B cell (primary cell): Measurements from ENCODE around the gene BLID. TPM values are rescaled to one million over a fixed set of nuclear protein-coding genes. Genes with fewer than 3 reads are reported as not detected.

Experiments
- ATAC-seq: fragments of 200-7000 bp; cut with Tn5 transposase; one replicate; pipeline ENCODE4 v1.10.0; 2021; ENCODE audit warnings: low read depth, mild to moderate bottlenecking, moderate number of reproducible peaks, moderate library complexity
- CTCF ChIA-PET: fragments of 350-600 bp; sonication (Branson Sonifier 250); formaldehyde crosslinking; loops from one replicate; lab custom pipeline; 2021; ENCODE audit warnings: antibody characterized with exemption, inconsistent platforms; lab: Charles Lee
- POLR2A ChIA-PET: fragments of 350-600 bp; sonication (Branson Sonifier 250); formaldehyde crosslinking; loops from one replicate; lab custom pipeline; 2021; ENCODE audit warnings: antibody characterized with exemption; lab: Charles Lee
- DNase-seq: peaks from one replicate; pipeline ENCODE4 v3.0.0; 2013
- H2AFZ ChIP-seq: 2 replicates; pipeline ENCODE4 v1.6.1; 2012; ENCODE audit warnings: mild to moderate bottlenecking, low read depth, low read length; ENCODE audit not compliant: insufficient read depth, poor library complexity, severe bottlenecking
- H3K27ac ChIP-seq, 2 donors: 1 replicate in 1 of 2; 2 replicates in 1 of 2; pipeline ENCODE4 v1.5.1; 2012 to 2013; ENCODE audit warnings: low read length in 2 of 2, mild to moderate bottlenecking in 2 of 2, moderate library complexity in 1 of 2
- H3K27me3 ChIP-seq, 4 experiments: fragments of 200-600 bp in 1 of 4; sonication (generic) in 1 of 4; replicated peaks in 1 of 4; 1 replicate in 2 of 4; 2 replicates in 2 of 4; pipeline versions ENCODE4 v1.6.1 to v1.7.0; 2013 to 2016; ENCODE audit warnings: low read length in 3 of 4, mild to moderate bottlenecking in 2 of 4, mixed read lengths in 1 of 4, moderate library complexity in 1 of 4; ENCODE audit not compliant: insufficient read depth in 4 of 4, control insufficient read depth in 3 of 4; ENCODE audit errors: control extremely low read depth in 1 of 4
- H3K36me3 ChIP-seq, 2 experiments: replicated peaks in 1 of 2; 1 replicate in 1 of 2; 2 replicates in 1 of 2; pipeline versions ENCODE4 v1.6.1 to v1.7.1; 2013; ENCODE audit warnings: low read length in 1 of 2; ENCODE audit not compliant: insufficient read depth in 2 of 2, control insufficient read depth in 1 of 2; ENCODE audit errors: control extremely low read depth in 1 of 2, extremely low read depth in 1 of 2
- H3K4me1 ChIP-seq, 2 donors: fragments of 200-600 bp in 1 of 2; sonication (generic) in 1 of 2; 1 replicate in 1 of 2; 2 replicates in 1 of 2; pipeline versions ENCODE4 v1.5.1 to v1.6.1; 2013 to 2017; ENCODE audit warnings: low read length in 2 of 2; ENCODE audit not compliant: control insufficient read depth in 2 of 2, insufficient read depth in 2 of 2
- H3K4me2 ChIP-seq: replicated peaks from 2 replicates; pipeline ENCODE3; 2012; ENCODE audit warnings: mild to moderate bottlenecking, low read depth, low read length; ENCODE audit not compliant: poor library complexity, severe bottlenecking
- H3K4me3 ChIP-seq, 5 experiments: fragments of 200-600 bp in 1 of 5; sonication (generic) in 1 of 5; 1 replicate in 3 of 5; 2 replicates in 2 of 5; pipeline versions ENCODE4 v1.5.1 to v1.7.0; 2011 to 2016; ENCODE audit warnings: low read length in 4 of 5, mild to moderate bottlenecking in 4 of 5, low read depth in 2 of 5, control low read depth in 1 of 5, moderate library complexity in 1 of 5; ENCODE audit not compliant: insufficient read depth in 1 of 5; ENCODE audit errors: control extremely low read depth in 1 of 5, extremely low read depth in 1 of 5
- H3K79me2 ChIP-seq: fragments of 200-600 bp; sonication (generic); one replicate; pipeline ENCODE4 v1.6.0; 2016; ENCODE audit warnings: low read length; ENCODE audit not compliant: control insufficient read depth, insufficient read depth
- H3K9ac ChIP-seq: fragments of 200-600 bp; sonication (generic); 2 replicates; pipeline ENCODE4 v1.6.1; 2017; ENCODE audit warnings: mild to moderate bottlenecking, low read length, moderate library complexity
- H3K9me3 ChIP-seq, 3 donors: one replicate each; pipeline versions ENCODE4 v1.6.1 to v1.7.1; 2013; ENCODE audit warnings: low read length in 2 of 3; ENCODE audit not compliant: control insufficient read depth in 2 of 3, insufficient read depth in 1 of 3; ENCODE audit errors: control extremely low read depth in 1 of 3
- H4K20me1 ChIP-seq: 2 replicates; pipeline ENCODE4 v1.6.0; 2012; ENCODE audit warnings: mild to moderate bottlenecking, low read length; ENCODE audit not compliant: insufficient read depth, control insufficient read depth, poor library complexity, severe bottlenecking
- H3K27ac Mint-ChIP-seq: one replicate; pipeline ENCODE4 v1.8.0; 2021; ENCODE audit warnings: mixed read lengths
- H3K27me3 Mint-ChIP-seq: one replicate; pipeline ENCODE4 v1.8.0; 2021; ENCODE audit warnings: mixed read lengths
- H3K4me1 Mint-ChIP-seq: one replicate; pipeline ENCODE4 v1.8.0; 2021; ENCODE audit warnings: mixed read lengths
- H3K4me3 Mint-ChIP-seq: one replicate; pipeline ENCODE4 v1.8.0; 2021; ENCODE audit warnings: mixed read lengths
- H3K9me3 Mint-ChIP-seq: one replicate; pipeline ENCODE4 v1.8.0; 2022; ENCODE audit warnings: mixed read lengths; ENCODE audit not compliant: insufficient read depth
- CTCF ChIP-seq: fragments of 200-600 bp; IDR thresholded peaks from one replicate; pipeline ENCODE4 v1.8.0; 2022; ENCODE audit warnings: antibody characterized with exemption, mild to moderate bottlenecking
- EZH2 ChIP-seq: IDR thresholded peaks from 2 replicates; pipeline ENCODE4 v1.6.1; 2012; ENCODE audit warnings: borderline replicate concordance, low read depth, mild to moderate bottlenecking, moderate library complexity, low read length; ENCODE audit not compliant: insufficient read depth, poor library complexity, severe bottlenecking
- WGBS: methylation state at CpG from one replicate; pipeline ENCODE4 v1.1.5; 2013; ENCODE audit warnings: missing lambda C conversion rate; ENCODE audit not compliant: insufficient coverage; 5-methylcytosine and 5-hydroxymethylcytosine counted together
- intact Hi-C: fragments of 100-400 bp; cut with micrococcal nuclease; formaldehyde crosslinking; loops from one replicate; pipeline ENCODE4 v1.10.0; 2022
- polyA plus RNA-seq: library from polyadenylated mRNA; depleted of rRNA; stranded (reverse); fragments of >200 nt; gene quantifications from 2 replicates; pipeline ENCODE4 v1.2.3, GENCODE V29; 2012
- total RNA-seq, 2 donors: library from RNA; stranded (reverse); fragments of 120-200 nt in 1 of 2; gene quantifications; 1 replicate in 1 of 2; 2 replicates in 1 of 2; pipeline versions ENCODE4 v1.2.3 to v1.2.4, GENCODE V29; 2013 to 2022

Gene BLID
- total and polyA plus RNA-seq, 2 donors (not counting 1 experiment from before 2014, with no cell fraction given), result not detected

GRCh38 chr11:122150216-122151124 is 34.5 kb upstream of the BLID start:
- Histone ChIP-seq H3K27ac (no peak overlapping the region), H4K20me1 (no peaks in the 10 kb centered on the region), H3K4me2 (no peak overlapping the region), H3K4me1 (no peaks in the 10 kb centered on the region), H3K79me2 (no peaks in the 10 kb centered on the region), H3K9ac (no peak overlapping the region), H3K27me3 (no peaks in the 10 kb centered on the region), H3K4me3 (no peak overlapping the region), H3K9me3 (no peaks in the 10 kb centered on the region), H3K36me3 (no peaks in the 10 kb centered on the region), H2AFZ (no peak overlapping the region)
- ChIA-PET POLR2A (no interaction called here), CTCF (no interaction called here)
- intact Hi-C loops, result no loop called here
- DNase-seq, result no peak
- ATAC-seq, result no peak
- Mint-ChIP-seq H3K4me3 (no peak overlapping the region), H3K9me3 (no peaks in the 10 kb centered on the region), H3K4me1 (no peaks in the 10 kb centered on the region), H3K27ac (no peak overlapping the region), H3K27me3 (peaks cover 12% of the 10 kb centered on the region)
- WGBS, result no CpG with 5 or more reads among the region's 5 CpGs
- TF ChIP-seq EZH2, result no peak
- no peak for TF ChIP-seq CTCF

- WGBS, result no CpG with 5 or more reads among the region's 4 CpGs
- Histone ChIP-seq H2AFZ (no peak overlapping the region), H3K27ac (no peak overlapping the region), H3K36me3 (no peaks in the 10 kb centered on the region), H3K9me3 (no peaks in the 10 kb centered on the region), H3K27me3 (no peaks in the 10 kb centered on the region), H3K9ac (no peak overlapping the region), H3K4me3 (no peak overlapping the region), H3K4me1 (no peaks in the 10 kb centered on the region), H3K4me2 (no peak overlapping the region), H3K79me2 (no peaks in the 10 kb centered on the region), H4K20me1 (no peaks in the 10 kb centered on the region)
- no peak overlapping the region for H3K27ac Mint-ChIP-seq
- POLR2A ChIA-PET, result no interaction called here
- DNase-seq (no peak), ATAC-seq (no peak)
- no peak for TF ChIP-seq EZH2
- no peak for TF ChIP-seq CTCF
- no peaks in the 10 kb centered on the region for H3K4me1 Mint-ChIP-seq
- CTCF ChIA-PET, result no interaction called here
- H3K27me3 Mint-ChIP-seq, result peaks cover 16% of the 10 kb centered on the region
- intact Hi-C loops, result no loop called here
- no peak overlapping the region for H3K4me3 Mint-ChIP-seq
- H3K9me3 Mint-ChIP-seq, result no peaks in the 10 kb centered on the region
Measured at GRCh38 chr11:122149202-122149601, 33.2 kb upstream of the BLID start.
